ENCODE results near the gene ZFP3.
"Not testable (repeated sequence)": the region's sequence is repeated elsewhere in the genome, so short reads cannot be mapped to it uniquely, and the experiment has no call there.

Gene ZFP3

GRCh38 chr17:5135726-5136579, 57.7 kb downstream of the ZFP3 start:
- no peak for TF ChIP-seq CTCF (IDR thresholded peaks at IDR 0.05)
- H3K27ac ChIP-seq = no peak overlapping the region
- peaks cover 0 to 5% of the 10 kb centered on the region in 2 experiments for H3K4me1 ChIP-seq (ENCODE audit: control insufficient read depth in 1 of 2, insufficient read depth in 1 of 2, low read depth in 1 of 2, low read length in 1 of 2)
- no peak overlapping the region for H3K4me3 ChIP-seq (ENCODE audit: low read depth in 1 of 2, low read length in 1 of 2)
- no peaks in the 10 kb centered on the region for H3K36me3 ChIP-seq
- no peaks in the 10 kb centered on the region for H3K27me3 ChIP-seq
- no peaks in the 10 kb centered on the region for H3K9me3 ChIP-seq

GRCh38 chr17:5136580-5137412, 58.5 kb downstream of the ZFP3 start:
- H3K36me3 ChIP-seq; H3K9me3 ChIP-seq; H3K27ac ChIP-seq; H3K4me1 ChIP-seq (ENCODE audit: control insufficient read depth in 1 of 2, insufficient read depth in 1 of 2, low read depth in 1 of 2, low read length in 1 of 2); H3K27me3 ChIP-seq; H3K4me3 ChIP-seq (ENCODE audit: low read depth in 1 of 2, low read length in 1 of 2): not testable (repeated sequence)

- H3K27me3 ChIP-seq, H3K27ac ChIP-seq, H3K36me3 ChIP-seq: not testable (repeated sequence)
These were observed 59.4 kb downstream of the ZFP3 start for GRCh38 chr17:5137511-5138197.

GRCh38 chr17:5138198-5138544, 59.9 kb downstream of the ZFP3 start:
- not testable (repeated sequence) for H3K36me3 ChIP-seq; H3K9me3 ChIP-seq; H3K27ac ChIP-seq; H3K4me3 ChIP-seq (ENCODE audit: low read depth in 1 of 2, low read length in 1 of 2); H3K4me1 ChIP-seq (ENCODE audit: control insufficient read depth in 1 of 2, insufficient read depth in 1 of 2, low read depth in 1 of 2, low read length in 1 of 2); H3K27me3 ChIP-seq

More at GRCh38 chr17:5137511-5138197, 59.4 kb downstream of the ZFP3 start:
- H3K9me3 ChIP-seq; H3K4me1 ChIP-seq (ENCODE audit: control insufficient read depth in 1 of 2, insufficient read depth in 1 of 2, low read depth in 1 of 2, low read length in 1 of 2); H3K4me3 ChIP-seq (ENCODE audit: low read depth in 1 of 2, low read length in 1 of 2): not testable (repeated sequence)

GRCh38 chr17:5138616-5139457, 60.6 kb downstream of the ZFP3 start:
- H3K4me1 ChIP-seq (ENCODE audit: control insufficient read depth in 1 of 2, insufficient read depth in 1 of 2, low read depth in 1 of 2, low read length in 1 of 2) = peaks cover 0 to 8% of the 10 kb centered on the region in 2 experiments
- no peak overlapping the region for H3K27ac ChIP-seq
- no peaks in the 10 kb centered on the region for H3K36me3 ChIP-seq
- H3K4me3 ChIP-seq (ENCODE audit: low read depth in 1 of 2, low read length in 1 of 2) = no peak overlapping the region
- no peaks in the 10 kb centered on the region for H3K9me3 ChIP-seq
- H3K27me3 ChIP-seq = no peaks in the 10 kb centered on the region
- no peak for TF ChIP-seq CTCF (IDR thresholded peaks at IDR 0.05)

- no peak for TF ChIP-seq CTCF (IDR thresholded peaks at IDR 0.05)
- no peaks in the 10 kb centered on the region for H3K36me3 ChIP-seq
These were observed 61.1 kb downstream of the ZFP3 start for GRCh38 chr17:5139458-5139732.

GRCh38 chr17:5142877-5143276, 64.6 kb downstream of the ZFP3 start:
- not testable (repeated sequence) for H3K4me3 ChIP-seq (ENCODE audit: low read depth in 1 of 2, low read length in 1 of 2); H3K27ac ChIP-seq; H3K9me3 ChIP-seq; H3K36me3 ChIP-seq; H3K27me3 ChIP-seq; H3K4me1 ChIP-seq (ENCODE audit: control insufficient read depth in 1 of 2, insufficient read depth in 1 of 2, low read depth in 1 of 2, low read length in 1 of 2)

More at GRCh38 chr17:5139458-5139732, 61.1 kb downstream of the ZFP3 start:
- Histone ChIP-seq H3K4me3 (ENCODE audit: low read depth in 1 of 2, low read length in 1 of 2) (no peak overlapping the region), H3K4me1 (ENCODE audit: control insufficient read depth in 1 of 2, insufficient read depth in 1 of 2, low read depth in 1 of 2, low read length in 1 of 2) (peaks cover 0 to 8% of the 10 kb centered on the region in 2 experiments), H3K27me3 (no peaks in the 10 kb centered on the region), H3K27ac (no peak overlapping the region), H3K9me3 (no peaks in the 10 kb centered on the region)
